ENCODE results near the gene ENPP1.

ENPP1 gene

DNA sequence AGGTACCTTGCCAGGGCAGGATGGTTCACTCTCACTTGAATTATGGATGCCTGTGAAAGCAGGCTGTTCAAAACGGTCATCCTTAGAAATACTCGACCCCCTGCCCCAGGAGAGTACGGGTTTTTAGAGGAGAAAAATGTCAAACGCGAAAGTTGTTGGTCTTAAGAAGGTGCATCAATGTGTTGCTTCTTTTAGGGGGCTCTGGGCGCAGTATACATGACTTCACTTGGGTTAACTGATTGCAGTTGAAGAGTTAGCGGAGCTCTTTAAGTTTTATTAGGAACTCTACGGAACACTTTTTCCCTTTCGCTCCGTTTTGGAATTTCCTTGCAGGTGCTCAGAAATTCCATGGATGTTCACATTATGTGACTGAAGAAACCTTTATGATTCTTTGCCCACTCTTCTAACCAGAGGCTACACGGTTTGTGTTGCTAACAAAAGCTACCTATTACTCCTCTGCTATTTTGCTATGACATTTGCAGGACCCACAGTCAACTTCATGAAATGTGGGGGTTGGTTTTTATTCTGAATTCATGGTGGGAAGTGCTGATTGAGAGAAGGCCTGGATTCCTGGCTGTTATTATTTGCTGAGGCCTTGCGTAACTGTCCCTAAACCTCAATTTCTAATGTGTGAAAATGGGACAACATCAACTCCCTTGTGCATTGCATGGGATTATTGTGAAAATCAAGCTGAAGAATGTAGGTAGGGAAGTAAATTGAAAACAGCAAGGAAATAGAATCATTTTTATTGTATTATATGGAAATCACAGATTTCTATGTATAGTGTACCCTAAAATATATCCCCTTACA, 845 bp downstream of the ENPP1 start:
- no peak for DNase-seq (ENCODE audit: low read depth)
- no peak for TF ChIP-seq CTCF (IDR thresholded peaks at IDR 0.05; ENCODE audit: low read depth, low read length, missing control alignments)
- no peak overlapping the region; the same call in 1 of the 2 replicates for H3K4me3 ChIP-seq (ENCODE audit: low read depth, low read length)

DNA sequence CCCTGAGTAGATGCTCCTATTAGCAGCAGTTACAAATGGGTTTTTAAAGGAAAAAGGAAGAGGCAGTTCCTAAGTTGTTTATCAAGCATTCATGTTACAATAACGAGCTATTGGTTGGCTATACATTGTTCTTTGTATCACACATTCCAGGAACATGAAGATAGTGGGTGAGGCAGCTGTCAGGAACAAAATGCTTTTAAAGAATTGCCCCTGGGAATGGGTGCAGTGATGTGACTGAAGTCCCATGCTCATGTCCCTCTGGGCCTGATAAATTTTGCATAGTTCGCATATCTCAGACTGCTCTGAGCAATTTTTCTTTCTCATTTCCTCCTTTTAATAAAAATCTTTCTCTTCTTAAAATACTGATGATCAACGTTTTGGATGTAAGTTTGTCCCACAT, 3.7 kb downstream of the ENPP1 start:
- TF ChIP-seq CTCF (IDR thresholded peaks at IDR 0.05; ENCODE audit: low read depth, low read length, missing control alignments): no peak
- no peak for DNase-seq (ENCODE audit: low read depth)
- no peak overlapping the region for H3K4me3 ChIP-seq (ENCODE audit: low read depth, low read length)

DNA sequence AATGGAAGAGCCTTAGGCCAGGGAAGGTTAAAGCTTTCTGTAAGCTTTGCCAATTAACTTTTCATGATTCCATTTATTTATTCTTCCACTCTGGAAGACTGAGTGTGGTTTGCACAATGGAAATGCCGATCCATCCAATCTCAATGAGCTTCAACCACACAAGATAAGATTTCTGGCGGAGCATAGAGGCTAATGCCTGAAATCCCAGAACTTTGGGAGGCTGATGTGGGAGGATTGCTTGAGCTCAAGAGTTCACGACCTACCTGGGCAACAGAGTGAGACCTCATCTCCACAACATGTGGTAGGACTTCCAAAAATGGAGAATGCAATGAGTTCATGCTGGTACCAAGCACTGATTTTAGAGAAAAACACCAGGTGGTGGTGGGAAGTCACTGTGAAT, 6.2 kb downstream of the ENPP1 start:
- TF ChIP-seq CTCF (IDR thresholded peaks at IDR 0.05; ENCODE audit: low read depth, low read length, missing control alignments): no peak
- H3K4me3 ChIP-seq (ENCODE audit: low read depth, low read length): no peak overlapping the region
- DNase-seq (ENCODE audit: low read depth): no peak

- no peak for TF ChIP-seq CTCF (IDR thresholded peaks at IDR 0.05; ENCODE audit: low read depth, low read length, missing control alignments)
- DNase-seq (ENCODE audit: low read depth): no peak
- H3K4me3 ChIP-seq (ENCODE audit: low read depth, low read length): no peak overlapping the region
Observed at GRCh38 chr6:131816869-131817268, 9.0 kb downstream of the ENPP1 start.

- TF ChIP-seq CTCF (IDR thresholded peaks at IDR 0.05; ENCODE audit: low read depth, low read length, missing control alignments): no peak
- no peak for DNase-seq (ENCODE audit: low read depth)
- H3K4me3 ChIP-seq (ENCODE audit: low read depth, low read length): no peak overlapping the region
Observed at GRCh38 chr6:131819572-131820124, 11.8 kb downstream of the ENPP1 start.

GRCh38 chr6:131821010-131821807, 13.4 kb downstream of the ENPP1 start:
- DNase-seq (ENCODE audit: low read depth): no peak
- no peak overlapping the region for H3K4me3 ChIP-seq (ENCODE audit: low read depth, low read length)
- no peak for TF ChIP-seq CTCF (IDR thresholded peaks at IDR 0.05; ENCODE audit: low read depth, low read length, missing control alignments)
